Lower lobe of right lung (tissue), 2 donors: Measurements from ENCODE around the gene PPP4R3A. TPM values are rescaled to one million over a fixed set of nuclear protein-coding genes. Genes with fewer than 3 reads are reported as not detected.
"Not testable (repeated sequence)": the region's sequence is repeated elsewhere in the genome, so short reads cannot be mapped to it uniquely, and the experiment has no call there.

ENCODE experiments used
- ATAC-seq, 2 donors: fragments of 200-7000 bp; cut with Tn5 transposase; one replicate each; pipeline ENCODE4 v1.9.1; 2020 to 2022; ENCODE audit warnings: mild to moderate bottlenecking in 2 of 2, moderate library complexity in 2 of 2
- DNase-seq: peaks from one replicate; pipeline ENCODE4 v3.0.0-alpha.2; 2020
- H3K27ac ChIP-seq: fragments of 200-600 bp; one replicate; pipeline ENCODE4 v1.8.0; 2022
- H3K27me3 ChIP-seq: fragments of 200-600 bp; one replicate; pipeline ENCODE4 v1.8.0; 2022; ENCODE audit warnings: low read depth
- H3K36me3 ChIP-seq: fragments of 200-600 bp; one replicate; pipeline ENCODE4 v1.8.0; 2022; ENCODE audit warnings: mild to moderate bottlenecking
- H3K4me1 ChIP-seq: fragments of 200-600 bp; one replicate; pipeline ENCODE4 v1.8.0; 2022
- H3K4me3 ChIP-seq: fragments of 200-600 bp; one replicate; pipeline ENCODE4 v1.8.0; 2022; ENCODE audit warnings: mild to moderate bottlenecking
- H3K9me3 ChIP-seq: fragments of 200-600 bp; one replicate; pipeline ENCODE4 v1.8.0; 2022
- CTCF ChIP-seq: fragments of 200-600 bp; IDR thresholded peaks from one replicate; pipeline ENCODE4 v1.8.0; 2022; ENCODE audit warnings: antibody characterized with exemption, mild to moderate bottlenecking
- intact Hi-C: fragments of 100-400 bp; cut with DNase I; formaldehyde crosslinking; loops from one replicate; pipeline ENCODE4 v1.11.0; 2022
- total RNA-seq: library from RNA; stranded (reverse); fragmentation: NEBNext Ultra II Directional; extraction: Animal tissue kit (Norgen Biotek cat#: 25700); gene quantifications from one replicate; pipeline ENCODE4 v1.2.1, GENCODE V29; 2021
- donor health status: DM: no; HTN: yes; CAD: no; lungs with severe emphysema.

PPP4R3A gene
- total RNA-seq, 1 donor from 2014 or later: 85.4 TPM

- no peak overlapping the region for H3K4me3 ChIP-seq
- no peak overlapping the region for H3K27ac ChIP-seq
- ATAC-seq (no peak), DNase-seq (no peak)
- peaks cover 4% of the 10 kb centered on the region for H3K9me3 ChIP-seq
- H3K4me1 ChIP-seq: no peaks in the 10 kb centered on the region
- no peak for TF ChIP-seq CTCF
- intact Hi-C loops: no loop called here
- H3K36me3 ChIP-seq: no peaks in the 10 kb centered on the region
- no peaks in the 10 kb centered on the region for H3K27me3 ChIP-seq
Observed at GRCh38 chr14:91439345-91439744, 70.8 kb downstream of the PPP4R3A start.

- TF ChIP-seq CTCF: no peak
- Histone ChIP-seq H3K4me3 (no peak overlapping the region), H3K36me3 (no peaks in the 10 kb centered on the region), H3K4me1 (no peaks in the 10 kb centered on the region), H3K9me3 (peaks cover 4% of the 10 kb centered on the region), H3K27ac (no peak overlapping the region), H3K27me3 (no peaks in the 10 kb centered on the region)
- no peak for ATAC-seq
- intact Hi-C loops: no loop called here
- no peak for DNase-seq
Observed at GRCh38 chr14:91438845-91439244, 71.3 kb downstream of the PPP4R3A start.

GRCh38 chr14:91436266-91436665 is 73.8 kb downstream of the PPP4R3A start:
- H3K9me3 ChIP-seq, ATAC-seq, H3K4me3 ChIP-seq, H3K27ac ChIP-seq, H3K36me3 ChIP-seq, H3K27me3 ChIP-seq, H3K4me1 ChIP-seq, intact Hi-C loops, DNase-seq: not testable (repeated sequence)

- H3K27me3 ChIP-seq: no peaks in the 10 kb centered on the region
- intact Hi-C loops: no loop called here
- no peaks in the 10 kb centered on the region for H3K4me1 ChIP-seq
- no peak for DNase-seq
- no peaks in the 10 kb centered on the region for H3K36me3 ChIP-seq
- no peak overlapping the region for H3K4me3 ChIP-seq
- TF ChIP-seq CTCF: no peak
- H3K27ac ChIP-seq: no peak overlapping the region
- H3K9me3 ChIP-seq: no peaks in the 10 kb centered on the region
- no peak for ATAC-seq
Observed at GRCh38 chr14:91429385-91429784, 80.7 kb downstream of the PPP4R3A start.

GRCh38 chr14:91428931-91429330 is 81.2 kb downstream of the PPP4R3A start:
- DNase-seq, H3K27me3 ChIP-seq, H3K4me1 ChIP-seq, H3K4me3 ChIP-seq, H3K9me3 ChIP-seq, H3K27ac ChIP-seq, H3K36me3 ChIP-seq, ATAC-seq, intact Hi-C loops: not testable (repeated sequence)

- DNase-seq, H3K9me3 ChIP-seq, intact Hi-C loops, H3K4me1 ChIP-seq, H3K27ac ChIP-seq, ATAC-seq, H3K36me3 ChIP-seq, H3K27me3 ChIP-seq, H3K4me3 ChIP-seq: not testable (repeated sequence)
Observed at GRCh38 chr14:91425531-91425944, 84.6 kb downstream of the PPP4R3A start.

- no peaks in the 10 kb centered on the region for H3K9me3 ChIP-seq
- no peak overlapping the region for H3K27ac ChIP-seq
- no peaks in the 10 kb centered on the region for H3K36me3 ChIP-seq
- no peak for TF ChIP-seq CTCF
- H3K4me3 ChIP-seq: no peak overlapping the region
- DNase-seq (no peak), ATAC-seq (no peak)
- intact Hi-C loops: no loop called here
- H3K27me3 ChIP-seq: no peaks in the 10 kb centered on the region
- no peaks in the 10 kb centered on the region for H3K4me1 ChIP-seq
Observed at GRCh38 chr14:91424813-91425530, 85.1 kb downstream of the PPP4R3A start.
